HG02938 (cell line): ENCODE results near the gene CCDC85B.
A peak's percentile ranks its signal among the peaks of the same experiment; 100 is the strongest.

ENCODE experiments used
- ATAC-seq: cut with Tn5 transposase; IDR thresholded peaks from one replicate; pipeline ENCODE4 v1.9.1; 2021; ENCODE audit warnings: mild to moderate bottlenecking, moderate library complexity; ENCODE audit not compliant: unreplicated experiment

The CCDC85B gene

GRCh38 chr11:65868076-65868667 is 22.3 kb upstream of the CCDC85B start:
- ATAC-seq: no peak

- no peak for ATAC-seq
Observed at GRCh38 chr11:65868907-65869306, 21.6 kb upstream of the CCDC85B start.

- ATAC-seq: no peak
Observed at GRCh38 chr11:65869643-65870306, 20.7 kb upstream of the CCDC85B start.

GRCh38 chr11:65870307-65870658 is 20.2 kb upstream of the CCDC85B start:
- ATAC-seq: no peak

GRCh38 chr11:65870706-65871681 is 19.5 kb upstream of the CCDC85B start:
- no peak for ATAC-seq

GRCh38 chr11:65871811-65872548 is 18.5 kb upstream of the CCDC85B start:
- ATAC-seq: no peak

GRCh38 chr11:65872586-65873317 is 17.7 kb upstream of the CCDC85B start, which contains the start of gene EFEMP2:
TSS of gene EFEMP2 (minus strand) at chr11:65872800. CDS start at chr11:65872354, 446 bp downstream.
- ATAC-seq: no peak

GRCh38 chr11:65873318-65874156 is 16.9 kb upstream of the CCDC85B start:
- peak; percentile 64 for ATAC-seq

GRCh38 chr11:65879617-65880016 is 10.9 kb upstream of the CCDC85B start, which contains the start of gene CTSW:
TSS of gene CTSW (plus strand) at chr11:65879837. CDS start at chr11:65879855, 18 bp downstream.
- ATAC-seq: no peak

- no peak for ATAC-seq
Observed at GRCh38 chr11:65880027-65880426, 10.4 kb upstream of the CCDC85B start.

GRCh38 chr11:65880844-65881421 is 9.5 kb upstream of the CCDC85B start:
- no peak for ATAC-seq

GRCh38 chr11:65882120-65883057 is 8.1 kb upstream of the CCDC85B start:
- no peak for ATAC-seq

- ATAC-seq: no peak
Observed at GRCh38 chr11:65883058-65883761, 7.3 kb upstream of the CCDC85B start.

- ATAC-seq: no peak
Observed at GRCh38 chr11:65883786-65884715, 6.4 kb upstream of the CCDC85B start.

GRCh38 chr11:65884716-65885092 is 5.8 kb upstream of the CCDC85B start:
- ATAC-seq: no peak

- no peak for ATAC-seq
Observed at GRCh38 chr11:65885231-65885630, 5.2 kb upstream of the CCDC85B start.
